GM12878 (cell line): ENCODE results near the gene DCBLD2. TPM values are rescaled to one million over a fixed set of nuclear protein-coding genes. Genes with fewer than 3 reads are reported as not detected.
A peak's percentile ranks its signal among the peaks of the same experiment; 100 is the strongest.

Experiments used
- ATAC-seq: fragments of 200-7000 bp; cut with Tn5 transposase; 3 replicates; pipeline ENCODE4 v1.9.1; 2020; ENCODE audit warnings: mild to moderate bottlenecking, moderate library complexity
- BruUV-seq: library from RNA; stranded (reverse); fragments of 400-500 nt; replicated peaks from 2 replicates; lab custom pipeline; 2021; lab: Mats Ljungman, UMichigan
- CTCF ChIA-PET: fragments of 300-600 bp; sonication (Branson Sonifier 250); formaldehyde crosslinking; extraction: SDS; loops from one replicate; lab custom pipeline; 2021; ENCODE audit warnings: inconsistent platforms; lab: Yijun Ruan, JAX
- POLR2A ChIA-PET: fragments of 350-600 bp; formaldehyde crosslinking; extraction: SDS; loops from one replicate; lab custom pipeline; 2021; ENCODE audit warnings: inconsistent platforms; lab: Charles Lee
- RAD21 ChIA-PET: fragments of 300-600 bp; sonication (Branson Sonifier 250); formaldehyde crosslinking; loops from one replicate; lab custom pipeline; 2023; ENCODE audit warnings: antibody characterized with exemption; ENCODE audit not compliant: unreplicated experiment; lab: Charles Lee
- SMC1A ChIA-PET: fragments of 300-600 bp; sonication (Branson Sonifier 250); formaldehyde crosslinking; loops from one replicate; lab custom pipeline; 2023; ENCODE audit not compliant: unreplicated experiment, uncharacterized antibody; lab: Charles Lee
- DNase-seq: peaks from one replicate; pipeline ENCODE4 v3.0.0-alpha.2; 2011; ENCODE audit warnings: low read depth, low spot score
- FAIRE-seq: peaks from 3 replicates; lab custom pipeline; 2011; peaks lifted over from hg19 to GRCh38; lab: Jason Lieb, UNC
- H2AFZ ChIP-seq: 2 replicates; pipeline ENCODE4 v1.6.0; 2011; ENCODE audit warnings: low read depth, low read length, control low read depth; ENCODE audit not compliant: control insufficient read depth
- H3K27ac ChIP-seq: 2 replicates; pipeline ENCODE4 v1.5.1; 2011; ENCODE audit warnings: control low read depth; ENCODE audit not compliant: control insufficient read depth, insufficient read depth
- H3K27me3 ChIP-seq, 2 experiments: replicated peaks in 1 of 2; 2 replicates each; pipeline versions ENCODE4 v1.6.0 to v1.6.1; 2011; ENCODE audit warnings: low read length in 1 of 2; ENCODE audit not compliant: control insufficient read depth in 2 of 2, insufficient read depth in 2 of 2
- H3K36me3 ChIP-seq, 2 experiments: 2 replicates each; pipeline ENCODE4 v1.5.1; 2011; ENCODE audit warnings: low read length in 1 of 2; ENCODE audit not compliant: control insufficient read depth in 2 of 2, insufficient read depth in 2 of 2
- H3K4me1 ChIP-seq: 2 replicates; pipeline ENCODE4 v1.6.1; 2011; ENCODE audit warnings: mild to moderate bottlenecking, low read length, moderate library complexity, mixed read lengths; ENCODE audit not compliant: control insufficient read depth, insufficient read depth
- H3K4me2 ChIP-seq: 2 replicates; pipeline ENCODE4 v1.6.0; 2011; ENCODE audit warnings: control low read depth; ENCODE audit not compliant: control insufficient read depth, insufficient read depth
- H3K4me3 ChIP-seq: fragments of 200-600 bp; sonication (generic); 2 replicates; pipeline ENCODE4 v1.5.1; 2016
- H3K79me2 ChIP-seq: 2 replicates; pipeline ENCODE4 v1.6.0; 2011; ENCODE audit warnings: low read length; ENCODE audit not compliant: control insufficient read depth, insufficient read depth
- H3K9ac ChIP-seq: 2 replicates; pipeline ENCODE4 v1.8.0; 2011; ENCODE audit warnings: low read length, control low read depth, mixed read lengths; ENCODE audit not compliant: control insufficient read depth, insufficient read depth
- H3K9me3 ChIP-seq: replicated peaks from 3 replicates; pipeline ENCODE4 v1.5.1; 2011; ENCODE audit warnings: mild to moderate bottlenecking, low read length; ENCODE audit not compliant: control insufficient read depth, insufficient read depth
- H4K20me1 ChIP-seq: 2 replicates; pipeline ENCODE4 v1.6.0; 2011; ENCODE audit not compliant: control insufficient read depth, insufficient read depth
- BCL11A ChIP-seq: IDR thresholded peaks from 2 replicates; pipeline ENCODE4 v1.6.1; 2011; ENCODE audit warnings: low read depth, low read length
- RAD51 ChIP-seq: fragments of 450-650 bp; IDR thresholded peaks from 2 replicates; pipeline ENCODE4 v1.6.1; 2016; ENCODE audit warnings: moderate library complexity, mild to moderate bottlenecking, inconsistent platforms
- RUNX3 ChIP-seq: IDR thresholded peaks from 2 replicates; pipeline ENCODE4 v1.6.1; 2012; ENCODE audit warnings: low read length, inconsistent platforms
- ZNF207 ChIP-seq: fragments of 450-650 bp; IDR thresholded peaks from 2 replicates; pipeline ENCODE4 v1.6.1; 2014; ENCODE audit warnings: antibody characterized with exemption, mild to moderate bottlenecking, borderline replicate concordance
- WGBS: methylation state at CpG from one replicate; pipeline ENCODE4 v1.1.6; 2016; ENCODE audit warnings: low lambda C conversion rate; ENCODE audit not compliant: insufficient replicate concordance, insufficient coverage; ENCODE audit errors: missing lambda C conversion rate; 5-methylcytosine and 5-hydroxymethylcytosine counted together
- in situ Hi-C: fragments of 300-500 bp; cut with MboI; formaldehyde crosslinking; loops from 9 replicates; pipeline ENCODE4 v1.14.3; 2018; ENCODE audit warnings: mixed read lengths
- intact Hi-C: fragments of 100-400 bp; cut with micrococcal nuclease; formaldehyde crosslinking; loops from one replicate; pipeline ENCODE4 v1.14.2; 2022; ENCODE audit not compliant: unreplicated experiment
- polyA plus RNA-seq, 11 experiments: library from polyadenylated mRNA; depleted of rRNA in 4 of 11; unstranded in 6 of 11; stranded (reverse) in 5 of 11; fragments of >200 nt; fragmentation: Nextera tagmentation in 4 of 11; fragmentation: Illumina TruSeq in 1 of 11; extraction: Ambion mirVana in 4 of 11; extraction: Trizol in 1 of 11; gene quantifications; 1 replicate in 1 of 11; 2 replicates in 10 of 11; pipeline versions ENCODE4 v1.2.1 to v1.2.3, GENCODE V29; 2011 to 2016; ENCODE audit warnings: inconsistent platforms in 2 of 11, missing spikeins in 2 of 11, low read depth in 1 of 11
- total RNA-seq, 4 experiments: library from RNA; depleted of rRNA in 3 of 4; stranded (reverse); fragments of >200 nt in 3 of 4; fragmentation: Illumina TruSeq in 1 of 4; extraction: Trizol in 1 of 4; gene quantifications; 2 replicates each; pipeline versions ENCODE4 v1.2.1 to v1.2.3, GENCODE V29; 2013 to 2021

Gene DCBLD2
- total and polyA plus RNA-seq, 10 of the 15 experiments (the other 5 are each of a cell fraction or from before 2014, with no cell fraction given), result 1.6 to 5.9 (median 4.7) TPM

GRCh38 chr3:98778852-98779413 is 122.6 kb downstream of the DCBLD2 start:
- Histone ChIP-seq H3K79me2 (no peaks in the 10 kb centered on the region), H3K4me1 (peaks cover 4% of the 10 kb centered on the region), H3K27me3 (no peaks in the 10 kb centered on the region), H3K4me2 (no peak overlapping the region), H3K9ac (no peak overlapping the region), H3K27ac (no peak overlapping the region), H4K20me1 (no peaks in the 10 kb centered on the region), H3K36me3 (peaks cover 2 to 4% of the 10 kb centered on the region in 2 experiments; a peak in 2 of 4 replicates), H2AFZ (no peak overlapping the region), H3K4me3 (no peak overlapping the region), H3K9me3 (no peaks in the 10 kb centered on the region)
- TF ChIP-seq RAD51 (peak; percentile 41; the same call in 1 of the 2 replicates), ZNF207 (no peak)
- BruUV-seq, result no TSS peak
- CTCF ChIA-PET, result interaction anchor here (0.7 to 1.8 kb wide), 5 partner anchors 9 to 20 kb away, joined by 3 to 6 read pairs (median 3); no protein-coding TSS in a partner anchor
- RAD21 ChIA-PET, result no interaction called here
- in situ Hi-C loops, result no loop called here
- ATAC-seq (peak; percentile 19; the same call in 2 of the 3 replicates), FAIRE-seq (no peak), DNase-seq (no peak)
- intact Hi-C loops, result no loop called here
- POLR2A ChIA-PET, result interaction anchor here (0.8 to 1.1 kb wide), 3 partner anchors 8 to 50 kb away, joined by 3 read pairs; no protein-coding TSS in a partner anchor
- SMC1A ChIA-PET, result interaction anchor here (0.8 to 4.5 kb wide), 8 partner anchors 9 to 176 kb away, joined by 3 to 23 read pairs (median 5); no protein-coding TSS in a partner anchor
- 48% methylated on average over 5 of the region's 5 CpGs for WGBS

- 32% methylated on average over 5 of the region's 5 CpGs for WGBS
- POLR2A ChIA-PET, result interaction anchor here (0.8 to 1.2 kb wide), 3 partner anchors 8 to 49 kb away, joined by 3 read pairs; no protein-coding TSS in a partner anchor
- Histone ChIP-seq H2AFZ (no peak overlapping the region), H3K27ac (no peak overlapping the region), H3K4me1 (peaks cover 4% of the 10 kb centered on the region), H3K4me3 (no peak overlapping the region), H3K4me2 (no peak overlapping the region), H3K36me3 (peaks cover 2 to 4% of the 10 kb centered on the region in 2 experiments; a peak in 2 of 4 replicates), H3K9me3 (no peaks in the 10 kb centered on the region), H3K27me3 (no peaks in the 10 kb centered on the region), H3K9ac (no peak overlapping the region), H3K79me2 (no peaks in the 10 kb centered on the region), H4K20me1 (no peaks in the 10 kb centered on the region)
- in situ Hi-C loops, result no loop called here
- RAD21 ChIA-PET, result interaction anchor here (1.3 kb wide), 1 partner anchor 48 kb away, joined by 3 read pairs; no protein-coding TSS in a partner anchor
- SMC1A ChIA-PET, result interaction anchor here (1.1 to 2.3 kb wide), 6 partner anchors 16 to 175 kb away, joined by 3 to 7 read pairs (median 6); no protein-coding TSS in a partner anchor
- ATAC-seq, result peak; percentile 11; the same call in 2 of the 3 replicates
- intact Hi-C loops, result no loop called here
- no peak for FAIRE-seq
- CTCF ChIA-PET, result interaction anchor here (0.7 to 1.4 kb wide), 5 partner anchors 8 to 181 kb away, joined by 3 to 4 read pairs (median 3); no protein-coding TSS in a partner anchor
- no peak for DNase-seq
- TF ChIP-seq RUNX3 (peak; percentile 76), BCL11A (no peak)
- no TSS peak for BruUV-seq
These were observed 123.1 kb downstream of the DCBLD2 start for GRCh38 chr3:98778383-98778782.
